ENCODE data around the gene ANTXR1.
"Not testable (repeated sequence)": the region's sequence is repeated elsewhere in the genome, so short reads cannot be mapped to it uniquely, and the experiment has no call there.

Gene ANTXR1

GRCh38 chr2:69253611-69254301, 240.8 kb downstream of the ANTXR1 start:
- Histone ChIP-seq H3K9me3 (ENCODE audit: insufficient read depth, low read depth, low read length) (no peaks in the 10 kb centered on the region), H3K36me3 (ENCODE audit: insufficient read depth, low read length) (no peaks in the 10 kb centered on the region), H3K4me3 (ENCODE audit: low read length, poor library complexity, severe bottlenecking) (no peak overlapping the region), H3K9ac (ENCODE audit: low read depth, low read length, poor library complexity, severe bottlenecking) (no peak overlapping the region), H3K9me2 (replicated peaks; ENCODE audit: low read depth, low read length) (no peaks in the 10 kb centered on the region), H2AFZ (ENCODE audit: low read length) (no peak overlapping the region), H3F3A (ENCODE audit: low read depth) (no peaks in the 10 kb centered on the region), H3K4me1 (ENCODE audit: insufficient read depth, low read length, poor library complexity, severe bottlenecking) (no peaks in the 10 kb centered on the region), H3K27me3 (ENCODE audit: insufficient read depth, low read length, poor library complexity, severe bottlenecking) (no peaks in the 10 kb centered on the region), H4K20me1 (ENCODE audit: insufficient read depth, low read length, poor library complexity, severe bottlenecking) (no peaks in the 10 kb centered on the region), H3K4me2 (ENCODE audit: low read depth, low read length, poor library complexity, severe bottlenecking) (no peak overlapping the region), H3K79me2 (ENCODE audit: insufficient read depth, low read length) (no peaks in the 10 kb centered on the region)
- TF ChIP-seq CTCF (conservative IDR thresholded peaks at IDR 0.05; ENCODE audit: low read length) (no peak), EZH2phosphoT487 (IDR thresholded peaks at IDR 0.05; ENCODE audit: borderline replicate concordance) (no peak)

- Histone ChIP-seq H2AFZ (ENCODE audit: low read length) (no peak overlapping the region), H3K4me2 (ENCODE audit: low read depth, low read length, poor library complexity, severe bottlenecking) (no peak overlapping the region), H3K9me2 (replicated peaks; ENCODE audit: low read depth, low read length) (no peaks in the 10 kb centered on the region), H3K79me2 (ENCODE audit: insufficient read depth, low read length) (no peaks in the 10 kb centered on the region), H4K20me1 (ENCODE audit: insufficient read depth, low read length, poor library complexity, severe bottlenecking) (no peaks in the 10 kb centered on the region), H3K9ac (ENCODE audit: low read depth, low read length, poor library complexity, severe bottlenecking) (no peak overlapping the region), H3K27me3 (ENCODE audit: insufficient read depth, low read length, poor library complexity, severe bottlenecking) (no peaks in the 10 kb centered on the region), H3K36me3 (ENCODE audit: insufficient read depth, low read length) (no peaks in the 10 kb centered on the region), H3K4me1 (ENCODE audit: insufficient read depth, low read length, poor library complexity, severe bottlenecking) (no peaks in the 10 kb centered on the region), H3K9me3 (ENCODE audit: insufficient read depth, low read depth, low read length) (peaks cover 6% of the 10 kb centered on the region; the same call in 1 of the 2 replicates), H3F3A (ENCODE audit: low read depth) (no peaks in the 10 kb centered on the region), H3K4me3 (ENCODE audit: low read length, poor library complexity, severe bottlenecking) (no peak overlapping the region)
- no peak for TF ChIP-seq EZH2phosphoT487 (IDR thresholded peaks at IDR 0.05; ENCODE audit: borderline replicate concordance)
- no peak for TF ChIP-seq CTCF (conservative IDR thresholded peaks at IDR 0.05; ENCODE audit: low read length)
These were observed 242.8 kb downstream of the ANTXR1 start for GRCh38 chr2:69255760-69256159.

DNA sequence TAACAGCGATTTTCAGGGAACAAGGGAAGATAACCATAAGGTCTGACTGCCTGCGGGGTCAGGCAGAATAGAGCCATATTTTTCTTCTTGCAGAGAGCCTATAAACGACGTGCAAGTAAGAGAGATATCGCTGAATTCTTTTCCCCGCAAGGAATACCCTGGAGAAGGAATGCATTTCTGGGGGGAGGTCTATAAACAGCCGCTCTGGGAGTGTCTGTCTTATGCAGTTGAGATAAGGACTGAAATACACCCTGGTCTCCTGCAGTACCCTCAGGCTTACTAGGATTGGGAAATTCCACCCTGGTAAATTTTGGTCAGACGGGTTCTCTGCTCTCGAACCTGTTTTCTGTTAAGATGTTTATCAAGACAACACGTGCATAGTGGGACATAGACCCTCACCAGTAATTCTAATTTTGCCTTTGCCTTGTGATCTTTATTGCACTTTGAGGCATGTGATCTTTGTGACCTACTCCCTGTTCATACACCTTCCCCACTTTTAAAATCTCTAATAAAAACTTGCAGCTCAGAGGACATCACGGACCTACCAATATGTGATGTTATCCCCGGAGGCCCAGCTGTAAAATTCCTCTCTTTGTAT, 247.1 kb downstream of the ANTXR1 start:
- H3K9me3 ChIP-seq (ENCODE audit: insufficient read depth, low read depth, low read length); H3K4me2 ChIP-seq (ENCODE audit: low read depth, low read length, poor library complexity, severe bottlenecking); H3F3A ChIP-seq (ENCODE audit: low read depth); H4K20me1 ChIP-seq (ENCODE audit: insufficient read depth, low read length, poor library complexity, severe bottlenecking); H3K9ac ChIP-seq (ENCODE audit: low read depth, low read length, poor library complexity, severe bottlenecking); H3K36me3 ChIP-seq (ENCODE audit: insufficient read depth, low read length); H3K9me2 ChIP-seq (replicated peaks; ENCODE audit: low read depth, low read length); H3K4me3 ChIP-seq (ENCODE audit: low read length, poor library complexity, severe bottlenecking); H3K27me3 ChIP-seq (ENCODE audit: insufficient read depth, low read length, poor library complexity, severe bottlenecking); H3K79me2 ChIP-seq (ENCODE audit: insufficient read depth, low read length); H2AFZ ChIP-seq (ENCODE audit: low read length); H3K4me1 ChIP-seq (ENCODE audit: insufficient read depth, low read length, poor library complexity, severe bottlenecking): not testable (repeated sequence)

- H3K79me2 ChIP-seq (ENCODE audit: insufficient read depth, low read length) = no peaks in the 10 kb centered on the region
- peaks cover 8% of the 10 kb centered on the region; the same call in 1 of the 2 replicates for H3K9me3 ChIP-seq (ENCODE audit: insufficient read depth, low read depth, low read length)
- no peaks in the 10 kb centered on the region for H3K36me3 ChIP-seq (ENCODE audit: insufficient read depth, low read length)
- H2AFZ ChIP-seq (ENCODE audit: low read length) = no peak overlapping the region
- H3K4me2 ChIP-seq (ENCODE audit: low read depth, low read length, poor library complexity, severe bottlenecking) = no peak overlapping the region
- no peak overlapping the region for H3K4me3 ChIP-seq (ENCODE audit: low read length, poor library complexity, severe bottlenecking)
- no peak for TF ChIP-seq EZH2phosphoT487 (IDR thresholded peaks at IDR 0.05; ENCODE audit: borderline replicate concordance)
- no peak for TF ChIP-seq CTCF (conservative IDR thresholded peaks at IDR 0.05; ENCODE audit: low read length)
- no peaks in the 10 kb centered on the region for H3K9me2 ChIP-seq (replicated peaks; ENCODE audit: low read depth, low read length)
- no peaks in the 10 kb centered on the region for H3K4me1 ChIP-seq (ENCODE audit: insufficient read depth, low read length, poor library complexity, severe bottlenecking)
- H3K27me3 ChIP-seq (ENCODE audit: insufficient read depth, low read length, poor library complexity, severe bottlenecking) = no peaks in the 10 kb centered on the region
- H3K9ac ChIP-seq (ENCODE audit: low read depth, low read length, poor library complexity, severe bottlenecking) = no peak overlapping the region
- no peaks in the 10 kb centered on the region for H4K20me1 ChIP-seq (ENCODE audit: insufficient read depth, low read length, poor library complexity, severe bottlenecking)
- H3F3A ChIP-seq (ENCODE audit: low read depth) = no peaks in the 10 kb centered on the region
These were observed 247.7 kb downstream of the ANTXR1 start for GRCh38 chr2:69260666-69261065.
